OCI-LY3 (cell line): ENCODE results near the gene STRA8.

ENCODE experiments used
- CTCF ChIP-seq: fragments of 200-600, 300-600 bp; sonication (generic); IDR thresholded peaks from 2 replicates; pipeline ENCODE4 v1.5.1; 2014; ENCODE audit warnings: antibody characterized with exemption, low read length, low read depth
- EZH2phosphoT487 ChIP-seq: fragments of 200-600 bp; shearing (Covaris generic); IDR thresholded peaks from 2 replicates; pipeline ENCODE4 v1.6.1; 2018; ENCODE audit warnings: antibody characterized with exemption, mixed run types, low read depth

- no peak for TF ChIP-seq CTCF
- TF ChIP-seq EZH2phosphoT487, result no peak
Measured at GRCh38 chr7:135189961-135190360, 43.7 kb upstream of the STRA8 start.
